Activated CD4-positive, alpha-beta T cell treated with anti-CD3 and anti-CD28 coated beads, Interleukin-2, amount 10 ng/mL, durations not matched to agents 7 days and 5 days (primary cell): ENCODE measurements around the gene LHPP. TPM values are rescaled to one million over a fixed set of nuclear protein-coding genes. Genes with fewer than 3 reads are reported as not detected.

Experiments used
- CTCF ChIA-PET: fragments of 350-600 bp; sonication (Branson Sonifier 250); formaldehyde crosslinking; loops from one replicate; lab custom pipeline; 2021; ENCODE audit warnings: antibody characterized with exemption; lab: Charles Lee
- POLR2A ChIA-PET: fragments of 350-600 bp; sonication (Branson Sonifier 250); formaldehyde crosslinking; loops from one replicate; lab custom pipeline; 2021; ENCODE audit warnings: antibody characterized with exemption; lab: Charles Lee
- DNase-seq: peaks from one replicate; pipeline ENCODE4 v3.0.0-alpha.2; 2020
- H3K27ac Mint-ChIP-seq: one replicate; pipeline ENCODE4 v1.8.0; 2021; ENCODE audit warnings: mild to moderate bottlenecking, moderate library complexity, mixed read lengths
- H3K27me3 Mint-ChIP-seq: one replicate; pipeline ENCODE4 v1.8.0; 2021; ENCODE audit warnings: mixed read lengths
- H3K36me3 Mint-ChIP-seq: one replicate; pipeline ENCODE4 v1.8.0; 2021; ENCODE audit warnings: low read depth, mixed read lengths
- H3K4me1 Mint-ChIP-seq: one replicate; pipeline ENCODE4 v1.8.0; 2021; ENCODE audit warnings: mixed read lengths
- H3K4me3 Mint-ChIP-seq: one replicate; pipeline ENCODE4 v1.8.0; 2021; ENCODE audit warnings: mild to moderate bottlenecking, moderate library complexity, mixed read lengths
- H3K9me3 Mint-ChIP-seq: one replicate; pipeline ENCODE4 v1.8.0; 2021; ENCODE audit warnings: mixed read lengths
- total RNA-seq, 2 experiments: library from RNA; stranded (reverse); gene quantifications; one replicate each; pipeline ENCODE4 v1.2.3, GENCODE V29; 2021

Gene LHPP
- total RNA-seq, 2 experiments from 2014 or later = 24.2 to 28.0 TPM

GRCh38 chr10:124511205-124512039 is 49.8 kb downstream of the LHPP start:
- H3K36me3 Mint-ChIP-seq = no peaks in the 10 kb centered on the region
- no peak for DNase-seq
- no peaks in the 10 kb centered on the region for H3K9me3 Mint-ChIP-seq
- no peaks in the 10 kb centered on the region for H3K27me3 Mint-ChIP-seq
- CTCF ChIA-PET = no interaction called here
- H3K4me3 Mint-ChIP-seq = no peak overlapping the region
- H3K4me1 Mint-ChIP-seq = peaks cover 9% of the 10 kb centered on the region
- POLR2A ChIA-PET = no interaction called here
- H3K27ac Mint-ChIP-seq = no peak overlapping the region

- H3K4me1 Mint-ChIP-seq = peaks cover 9% of the 10 kb centered on the region
- ChIA-PET CTCF (no interaction called here), POLR2A (no interaction called here)
- no peaks in the 10 kb centered on the region for H3K9me3 Mint-ChIP-seq
- H3K4me3 Mint-ChIP-seq = no peak overlapping the region
- H3K27ac Mint-ChIP-seq = peak overlapping the region; percentile 41
- DNase-seq = no peak
- no peaks in the 10 kb centered on the region for H3K27me3 Mint-ChIP-seq
- no peaks in the 10 kb centered on the region for H3K36me3 Mint-ChIP-seq
Observed at GRCh38 chr10:124512040-124512428, 50.4 kb downstream of the LHPP start.

- CTCF ChIA-PET = no interaction called here
- no peaks in the 10 kb centered on the region for H3K27me3 Mint-ChIP-seq
Observed at GRCh38 chr10:124512600-124512999, 51.0 kb downstream of the LHPP start.

GRCh38 chr10:124515244-124515970 is 53.8 kb downstream of the LHPP start:
- H3K9me3 Mint-ChIP-seq = no peaks in the 10 kb centered on the region
- no peak overlapping the region for H3K4me3 Mint-ChIP-seq
- ChIA-PET POLR2A (no interaction called here), CTCF (no interaction called here)
- H3K4me1 Mint-ChIP-seq = peaks cover 9% of the 10 kb centered on the region
- no peaks in the 10 kb centered on the region for H3K27me3 Mint-ChIP-seq
- H3K36me3 Mint-ChIP-seq = no peaks in the 10 kb centered on the region
- DNase-seq = no peak
- H3K27ac Mint-ChIP-seq = no peak overlapping the region

More at GRCh38 chr10:124512600-124512999, 51.0 kb downstream of the LHPP start:
- no peaks in the 10 kb centered on the region for H3K9me3 Mint-ChIP-seq
- POLR2A ChIA-PET = no interaction called here
- H3K4me1 Mint-ChIP-seq = peaks cover 9% of the 10 kb centered on the region
- no peak overlapping the region for H3K27ac Mint-ChIP-seq
- no peaks in the 10 kb centered on the region for H3K36me3 Mint-ChIP-seq
- H3K4me3 Mint-ChIP-seq = no peak overlapping the region
- DNase-seq = no peak

- Mint-ChIP-seq H3K36me3 (no peaks in the 10 kb centered on the region), H3K4me1 (peaks cover 8% of the 10 kb centered on the region), H3K9me3 (no peaks in the 10 kb centered on the region), H3K27me3 (no peaks in the 10 kb centered on the region), H3K27ac (no peak overlapping the region), H3K4me3 (no peak overlapping the region)
- CTCF ChIA-PET = no interaction called here
- DNase-seq = no peak
- POLR2A ChIA-PET = no interaction called here
Observed at GRCh38 chr10:124516181-124516580, 54.6 kb downstream of the LHPP start.

- peaks cover 4% of the 10 kb centered on the region for H3K4me1 Mint-ChIP-seq
- ChIA-PET CTCF (no interaction called here), POLR2A (no interaction called here)
- H3K27me3 Mint-ChIP-seq = no peaks in the 10 kb centered on the region
- no peak overlapping the region for H3K27ac Mint-ChIP-seq
- H3K36me3 Mint-ChIP-seq = no peaks in the 10 kb centered on the region
- H3K9me3 Mint-ChIP-seq = no peaks in the 10 kb centered on the region
- H3K4me3 Mint-ChIP-seq = no peak overlapping the region
- no peak for DNase-seq
Observed at GRCh38 chr10:124516746-124517397, 55.2 kb downstream of the LHPP start.

GRCh38 chr10:124517461-124517860 is 55.8 kb downstream of the LHPP start:
- Mint-ChIP-seq H3K27me3 (no peaks in the 10 kb centered on the region), H3K36me3 (no peaks in the 10 kb centered on the region), H3K27ac (no peak overlapping the region), H3K4me3 (no peak overlapping the region), H3K9me3 (no peaks in the 10 kb centered on the region), H3K4me1 (peaks cover 2% of the 10 kb centered on the region)
- CTCF ChIA-PET = no interaction called here
- POLR2A ChIA-PET = no interaction called here
- no peak for DNase-seq

GRCh38 chr10:124517931-124518330 is 56.3 kb downstream of the LHPP start:
- Mint-ChIP-seq H3K9me3 (no peaks in the 10 kb centered on the region), H3K4me3 (no peak overlapping the region), H3K4me1 (no peaks in the 10 kb centered on the region), H3K27me3 (no peaks in the 10 kb centered on the region), H3K27ac (no peak overlapping the region), H3K36me3 (no peaks in the 10 kb centered on the region)
- ChIA-PET CTCF (no interaction called here), POLR2A (no interaction called here)
- no peak for DNase-seq

GRCh38 chr10:124518366-124518765 is 56.7 kb downstream of the LHPP start:
- Mint-ChIP-seq H3K36me3 (no peaks in the 10 kb centered on the region), H3K27ac (no peak overlapping the region), H3K9me3 (no peaks in the 10 kb centered on the region), H3K4me3 (no peak overlapping the region), H3K27me3 (no peaks in the 10 kb centered on the region), H3K4me1 (no peaks in the 10 kb centered on the region)
- CTCF ChIA-PET = no interaction called here
- DNase-seq = no peak
- POLR2A ChIA-PET = no interaction called here

GRCh38 chr10:124520558-124521428 is 59.2 kb downstream of the LHPP start:
- Mint-ChIP-seq H3K4me1 (no peaks in the 10 kb centered on the region), H3K36me3 (no peaks in the 10 kb centered on the region), H3K27ac (no peak overlapping the region), H3K27me3 (no peaks in the 10 kb centered on the region), H3K4me3 (no peak overlapping the region), H3K9me3 (no peaks in the 10 kb centered on the region)
- POLR2A ChIA-PET = no interaction called here
- no peak for DNase-seq
- CTCF ChIA-PET = no interaction called here

GRCh38 chr10:124521429-124521871 is 59.8 kb downstream of the LHPP start:
- H3K27ac Mint-ChIP-seq = no peak overlapping the region
- no peaks in the 10 kb centered on the region for H3K9me3 Mint-ChIP-seq
- no peaks in the 10 kb centered on the region for H3K4me1 Mint-ChIP-seq
- DNase-seq = no peak
- H3K36me3 Mint-ChIP-seq = no peaks in the 10 kb centered on the region
- ChIA-PET CTCF (no interaction called here), POLR2A (no interaction called here)
- no peaks in the 10 kb centered on the region for H3K27me3 Mint-ChIP-seq
- no peak overlapping the region for H3K4me3 Mint-ChIP-seq

- Mint-ChIP-seq H3K9me3 (no peaks in the 10 kb centered on the region), H3K4me1 (no peaks in the 10 kb centered on the region), H3K4me3 (no peak overlapping the region), H3K27ac (no peak overlapping the region), H3K27me3 (no peaks in the 10 kb centered on the region), H3K36me3 (no peaks in the 10 kb centered on the region)
- ChIA-PET POLR2A (no interaction called here), CTCF (no interaction called here)
- no peak for DNase-seq
Observed at GRCh38 chr10:124522131-124522932, 60.7 kb downstream of the LHPP start.
